ENCODE results near the gene SBK2.

DNA sequence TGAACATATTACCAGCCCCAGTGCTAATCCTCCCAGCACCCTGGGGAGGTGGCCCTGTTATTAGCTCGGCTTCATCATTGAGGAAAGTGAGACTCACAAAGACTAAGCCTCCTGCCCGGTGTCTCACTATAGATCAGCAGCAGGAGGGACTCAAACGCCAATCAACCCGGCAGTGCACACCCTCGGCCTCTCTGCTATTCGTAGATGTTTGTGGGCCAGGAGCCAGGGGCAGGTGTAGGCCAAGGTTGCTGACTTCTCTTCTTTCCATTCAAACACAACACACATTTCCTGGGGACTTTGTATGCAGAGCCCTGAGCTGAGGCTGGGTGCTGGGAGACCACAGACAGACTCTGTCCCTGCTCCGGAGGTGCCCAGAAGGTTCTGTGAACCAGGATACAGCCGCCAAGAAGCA, 17.8 kb upstream of the SBK2 start:
- TF ChIP-seq EP300 (IDR thresholded peaks at IDR 0.05), result no peak
- TF ChIP-seq, protein P1, sequence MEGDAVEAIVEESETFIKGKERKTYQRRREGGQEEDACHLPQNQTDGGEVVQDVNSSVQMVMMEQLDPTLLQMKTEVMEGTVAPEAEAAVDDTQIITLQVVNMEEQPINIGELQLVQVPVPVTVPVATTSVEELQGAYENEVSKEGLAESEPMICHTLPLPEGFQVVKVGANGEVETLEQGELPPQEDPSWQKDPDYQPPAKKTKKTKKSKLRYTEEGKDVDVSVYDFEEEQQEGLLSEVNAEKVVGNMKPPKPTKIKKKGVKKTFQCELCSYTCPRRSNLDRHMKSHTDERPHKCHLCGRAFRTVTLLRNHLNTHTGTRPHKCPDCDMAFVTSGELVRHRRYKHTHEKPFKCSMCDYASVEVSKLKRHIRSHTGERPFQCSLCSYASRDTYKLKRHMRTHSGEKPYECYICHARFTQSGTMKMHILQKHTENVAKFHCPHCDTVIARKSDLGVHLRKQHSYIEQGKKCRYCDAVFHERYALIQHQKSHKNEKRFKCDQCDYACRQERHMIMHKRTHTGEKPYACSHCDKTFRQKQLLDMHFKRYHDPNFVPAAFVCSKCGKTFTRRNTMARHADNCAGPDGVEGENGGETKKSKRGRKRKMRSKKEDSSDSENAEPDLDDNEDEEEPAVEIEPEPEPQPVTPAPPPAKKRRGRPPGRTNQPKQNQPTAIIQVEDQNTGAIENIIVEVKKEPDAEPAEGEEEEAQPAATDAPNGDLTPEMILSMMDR (IDR thresholded peaks at IDR 0.05), result no peak
